ENCODE measurements around the gene TKT.

- TF ChIP-seq CTCF (IDR thresholded peaks at IDR 0.05; ENCODE audit: low read depth, low read length), result peak; percentile 6
- TF ChIP-seq POLR2A (IDR thresholded peaks at IDR 0.05; ENCODE audit: extremely low read depth, insufficient read length), result no peak
- TF ChIP-seq, protein P1, sequence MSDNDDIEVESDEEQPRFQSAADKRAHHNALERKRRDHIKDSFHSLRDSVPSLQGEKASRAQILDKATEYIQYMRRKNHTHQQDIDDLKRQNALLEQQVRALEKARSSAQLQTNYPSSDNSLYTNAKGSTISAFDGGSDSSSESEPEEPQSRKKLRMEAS (IDR thresholded peaks at IDR 0.05; ENCODE audit: low read depth, low read length), result no peak
- no peak for TF ChIP-seq MYC (IDR thresholded peaks at IDR 0.05; ENCODE audit: low read depth, low read length)
These were observed 25.7 kb downstream of the TKT start for GRCh38 chr3:53230041-53230621.
